ENCODE measurements around the gene DNAAF5.
"Not testable (repeated sequence)": the region's sequence is repeated elsewhere in the genome, so short reads cannot be mapped to it uniquely, and the experiment has no call there.

DNAAF5 gene

DNA sequence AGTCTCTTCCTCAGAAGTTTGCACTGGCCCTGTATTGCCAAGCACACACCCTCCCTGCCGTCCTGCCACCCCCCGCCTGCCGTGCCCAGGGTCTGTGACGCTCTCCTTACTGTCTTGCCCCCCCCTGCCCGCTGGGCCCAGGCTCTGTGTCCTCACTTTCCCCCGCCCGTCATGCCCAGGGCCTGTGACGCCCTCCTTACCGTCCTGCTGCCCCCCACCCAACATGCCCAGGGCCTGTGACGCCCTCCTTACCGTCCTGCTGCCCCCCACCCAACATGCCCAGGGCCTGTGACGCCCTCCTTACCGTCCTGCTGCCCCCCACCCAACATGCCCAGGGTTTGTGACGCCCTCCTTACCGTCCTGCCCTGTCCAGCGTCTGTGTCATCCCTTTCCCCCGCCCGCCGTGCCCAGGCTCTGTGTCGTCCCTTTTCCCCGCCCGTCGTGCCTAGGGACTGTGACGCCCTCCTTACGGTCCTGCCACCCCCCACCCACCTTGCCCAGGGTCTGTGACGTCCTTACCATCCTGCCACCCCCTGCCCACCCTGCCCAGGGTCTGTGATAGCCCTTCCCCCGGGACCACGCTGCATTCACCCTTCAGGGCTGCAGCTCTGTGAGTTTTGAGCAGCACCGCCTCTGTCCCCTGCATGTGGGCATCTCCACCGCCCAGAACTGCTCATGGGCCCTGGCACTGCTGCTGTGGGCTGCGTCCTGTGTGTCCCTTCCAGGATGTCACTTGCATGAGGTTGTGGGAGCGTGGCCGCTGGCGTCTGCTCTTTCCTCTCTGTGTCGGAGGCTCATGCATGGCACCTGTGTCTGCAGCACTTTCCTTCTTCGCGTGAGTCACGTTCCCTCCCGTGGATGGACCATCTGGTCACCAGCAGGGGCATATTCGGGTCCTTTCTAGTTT is 19.9 kb downstream of the DNAAF5 start:
- no peak for DNase-seq (ENCODE audit: low read depth in 1 of 2, low spot score in 1 of 2)

GRCh38 chr7:747186-747585 is 20.7 kb downstream of the DNAAF5 start:
- no peak for DNase-seq (ENCODE audit: low read depth in 1 of 2, low spot score in 1 of 2)

DNA sequence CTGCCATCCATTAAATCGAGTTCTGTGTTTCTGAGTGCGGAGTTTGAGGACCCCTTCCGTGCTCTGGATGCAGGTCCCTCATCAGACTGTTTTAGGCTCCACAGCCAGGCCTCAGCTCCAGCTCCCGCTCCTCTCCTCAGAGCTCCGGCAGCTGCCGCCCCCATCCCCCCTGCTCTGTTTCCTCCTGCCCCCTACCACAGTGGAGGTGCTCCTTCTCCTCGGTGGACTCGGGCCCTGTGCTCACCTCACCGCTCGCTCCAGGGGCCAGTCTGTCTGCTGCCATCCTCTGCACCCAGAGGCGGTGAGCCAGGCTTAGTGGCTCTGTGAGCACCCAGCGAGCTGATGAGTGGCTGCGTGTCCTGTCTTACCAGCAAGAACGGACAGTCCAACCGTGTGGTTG is 21.9 kb downstream of the DNAAF5 start:
- DNase-seq (ENCODE audit: low read depth in 1 of 2, low spot score in 1 of 2) = no peak

GRCh38 chr7:749140-749551 is 22.6 kb downstream of the DNAAF5 start:
- DNase-seq (ENCODE audit: low read depth in 1 of 2, low spot score in 1 of 2) = no peak

GRCh38 chr7:750111-750905 is 23.8 kb downstream of the DNAAF5 start:
- no peak for DNase-seq (ENCODE audit: low read depth in 1 of 2, low spot score in 1 of 2)

DNA sequence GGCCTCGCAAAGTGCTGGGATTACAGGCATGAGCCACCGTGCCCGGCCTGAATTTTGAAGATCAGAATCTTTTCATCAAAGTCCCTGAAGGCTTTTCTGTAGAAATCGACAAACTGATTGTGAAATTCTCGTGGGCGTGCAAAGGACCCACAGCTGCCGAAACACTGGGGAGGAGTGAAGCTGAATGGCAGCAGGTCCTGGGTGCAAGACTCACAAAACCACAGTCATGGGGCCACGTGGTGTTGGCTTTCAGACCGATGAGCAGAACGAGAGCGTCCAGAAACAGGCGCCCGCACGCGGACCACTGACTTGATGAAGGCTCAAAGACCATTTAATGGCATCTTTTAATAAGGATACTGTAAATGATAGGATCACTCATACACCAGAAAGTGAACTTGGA is 25.3 kb downstream of the DNAAF5 start:
- no peak for DNase-seq (ENCODE audit: low read depth in 1 of 2, low spot score in 1 of 2)

- DNase-seq (ENCODE audit: low read depth in 1 of 2, low spot score in 1 of 2) = not testable (repeated sequence)
Observed at GRCh38 chr7:752256-752655, 25.8 kb downstream of the DNAAF5 start.

GRCh38 chr7:753190-753589 is 26.7 kb downstream of the DNAAF5 start:
- no peak for DNase-seq (ENCODE audit: low read depth in 1 of 2, low spot score in 1 of 2)

DNA sequence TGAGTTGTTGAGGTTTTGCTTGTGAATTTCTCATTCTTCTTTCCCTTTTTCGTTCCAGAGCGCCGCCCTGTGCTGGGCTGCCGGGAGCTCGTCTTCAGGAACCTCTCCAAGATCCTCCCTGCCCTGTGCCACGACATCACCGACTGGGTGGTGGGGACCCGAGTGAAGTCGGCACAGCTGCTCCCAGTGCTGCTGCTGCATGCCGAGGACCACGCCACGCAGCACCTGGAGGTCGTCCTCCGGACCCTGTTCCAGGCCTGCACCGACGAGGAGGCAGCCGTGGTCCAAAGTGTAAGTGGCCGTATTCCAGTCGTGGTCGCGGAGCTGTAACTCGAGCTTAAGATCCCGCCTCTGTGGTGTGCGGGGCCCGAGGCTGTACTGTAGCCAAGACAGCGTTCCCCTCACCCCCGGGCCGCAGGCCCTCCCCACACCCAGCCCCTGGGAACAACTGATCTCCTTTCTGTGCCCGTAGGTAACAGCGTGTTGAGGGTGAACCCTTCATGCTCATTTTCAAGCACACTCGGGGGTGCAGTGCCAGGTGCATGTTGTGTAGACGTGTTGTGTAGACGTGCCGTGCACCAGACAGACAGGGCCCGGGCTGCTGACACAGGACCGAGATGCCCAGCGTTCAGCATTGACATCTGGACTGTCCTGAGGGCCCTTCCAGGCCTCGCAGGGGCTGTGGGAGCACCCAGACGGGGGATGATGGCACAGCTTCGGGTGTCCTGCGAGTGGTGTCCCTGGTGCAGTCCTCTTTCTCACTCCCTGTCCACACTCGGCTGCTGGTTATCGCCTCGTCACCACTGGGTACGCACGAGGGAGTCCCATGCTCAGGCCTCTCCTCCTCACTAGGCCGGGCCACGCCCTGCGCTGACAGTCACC is 28.3 kb downstream of the DNAAF5 start:
- DNase-seq (ENCODE audit: low read depth in 1 of 2, low spot score in 1 of 2) = no peak

DNA sequence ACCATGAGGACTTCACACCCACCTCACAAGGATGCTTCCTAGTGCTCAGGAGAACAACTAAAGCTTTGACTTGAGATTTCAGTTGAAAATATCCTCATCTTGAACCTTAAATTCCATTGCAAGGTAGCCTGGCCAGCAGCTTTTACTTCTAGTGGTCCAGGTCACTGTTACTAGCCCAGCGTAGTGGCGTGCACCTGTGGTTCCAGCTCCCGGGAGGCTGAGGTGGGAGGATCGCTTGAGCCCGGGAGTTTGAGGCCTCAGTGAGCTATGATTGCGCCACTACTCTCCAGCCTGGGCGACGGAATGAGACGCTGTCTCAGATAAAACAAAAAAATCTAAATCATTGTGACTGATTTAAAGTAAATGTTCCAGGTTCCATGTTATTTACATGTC is 28.9 kb downstream of the DNAAF5 start:
- no peak for DNase-seq (ENCODE audit: low read depth in 1 of 2, low spot score in 1 of 2)

DNA sequence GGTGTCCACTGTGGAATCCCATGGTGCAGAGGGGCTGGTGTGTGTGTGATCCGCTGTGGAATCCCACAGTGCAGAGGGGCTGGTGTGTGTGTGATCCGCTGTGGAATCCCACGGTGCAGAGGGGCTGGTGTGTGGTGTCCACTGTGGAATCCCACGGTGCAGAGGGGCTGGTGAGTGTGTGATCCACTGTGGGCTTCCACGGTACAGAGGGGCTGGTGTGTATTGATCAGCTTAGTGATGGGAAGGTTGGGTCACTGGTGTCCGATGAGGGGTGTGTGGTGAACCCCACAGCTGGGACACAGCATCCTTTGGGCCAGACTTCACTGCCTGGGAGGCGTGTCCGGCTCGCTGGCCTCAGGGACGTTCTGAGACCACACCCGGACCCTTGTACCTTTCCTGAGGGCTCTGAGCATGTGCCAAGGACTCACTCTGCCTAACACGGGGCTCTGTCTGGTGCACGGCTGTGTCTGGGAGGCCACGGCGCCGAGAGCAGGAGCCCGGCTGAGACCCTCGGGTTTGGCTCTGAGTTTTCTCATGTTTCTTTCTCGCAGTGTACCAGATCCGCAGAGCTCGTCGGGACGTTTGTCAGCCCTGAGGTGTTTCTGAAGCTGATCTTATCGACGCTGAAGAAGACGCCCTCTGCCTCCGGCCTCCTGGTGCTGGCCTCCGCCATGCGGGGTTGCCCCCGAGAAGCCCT is 29.9 kb downstream of the DNAAF5 start:
- no peak for DNase-seq (ENCODE audit: low read depth in 1 of 2, low spot score in 1 of 2)

DNA sequence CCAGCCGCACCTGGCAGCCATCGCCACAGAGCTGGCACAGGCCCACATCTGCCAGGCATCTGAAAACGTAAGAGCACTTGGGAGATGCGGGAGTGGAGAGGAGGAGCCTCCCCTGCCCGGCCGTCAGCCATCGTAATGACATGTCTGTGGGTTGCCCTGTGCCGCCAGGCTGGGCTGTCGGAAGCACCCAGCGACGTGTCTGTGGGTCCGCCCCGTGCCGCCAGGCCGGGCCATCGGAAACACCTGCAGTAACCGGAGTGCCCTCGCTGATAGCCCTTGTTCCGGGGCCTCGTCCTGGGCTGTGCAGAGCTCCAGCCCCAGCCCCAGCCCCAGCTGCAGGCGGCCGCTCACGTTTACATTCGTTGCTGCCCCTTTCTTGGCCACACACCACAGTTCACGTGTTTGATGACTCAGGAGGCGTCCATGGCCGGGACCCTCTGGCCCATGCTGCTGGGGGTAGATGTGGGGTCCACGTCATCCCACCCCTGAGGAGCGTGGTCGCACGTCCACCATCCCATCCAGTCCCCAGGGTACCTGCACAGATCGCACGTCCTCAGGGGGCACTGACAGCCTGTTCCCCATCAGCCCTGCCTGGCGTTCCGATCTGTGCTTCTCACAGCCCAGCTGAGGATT is 30.5 kb downstream of the DNAAF5 start:
- DNase-seq (ENCODE audit: low read depth in 1 of 2, low spot score in 1 of 2) = no peak

DNA sequence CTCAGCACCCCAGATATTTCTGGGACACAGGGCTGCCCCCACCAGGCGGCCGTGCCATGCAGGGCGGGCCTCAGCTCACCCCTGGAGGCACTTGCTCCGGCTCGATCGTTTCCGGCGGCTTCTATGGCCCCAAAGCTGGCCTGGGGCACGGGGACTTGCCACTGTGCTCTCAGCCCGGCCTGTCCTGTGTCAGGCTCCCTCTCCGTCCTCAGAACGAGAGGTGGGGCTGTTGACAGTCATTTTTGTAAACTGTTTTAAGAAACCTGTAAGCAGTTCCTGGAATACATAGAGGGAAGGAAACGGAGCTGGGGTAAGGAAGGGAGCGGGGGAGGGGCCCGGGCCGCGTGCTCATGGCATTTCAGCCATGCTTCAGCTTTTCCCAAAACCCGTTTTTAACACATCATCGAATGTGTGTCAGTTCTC is 31.3 kb downstream of the DNAAF5 start:
- no peak for DNase-seq (ENCODE audit: low read depth in 1 of 2, low spot score in 1 of 2)

GRCh38 chr7:759569-759968 is 33.1 kb downstream of the DNAAF5 start:
- DNase-seq (ENCODE audit: low read depth in 1 of 2, low spot score in 1 of 2) = no peak

- no peak for DNase-seq (ENCODE audit: low read depth in 1 of 2, low spot score in 1 of 2)
Observed at GRCh38 chr7:760006-760405, 33.5 kb downstream of the DNAAF5 start.

DNA sequence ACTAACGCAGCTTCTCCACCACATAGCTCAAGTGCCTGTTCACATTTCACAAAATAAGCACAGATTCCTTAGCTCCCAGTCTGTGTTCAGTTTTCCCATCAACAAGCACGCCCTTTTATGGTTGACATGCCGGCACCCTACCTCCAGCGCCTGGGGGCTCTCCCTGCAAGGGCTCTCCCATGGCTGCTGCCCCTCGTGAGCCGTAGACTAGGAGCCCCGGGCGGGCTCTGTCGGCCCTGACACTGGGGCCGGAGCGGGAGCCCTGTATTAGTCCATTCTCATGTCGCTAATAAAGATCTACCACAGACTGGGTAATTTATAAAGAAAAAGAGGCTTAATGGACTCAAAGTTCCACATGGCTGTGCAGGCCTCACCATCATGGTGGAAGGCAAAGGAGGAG is 34.6 kb downstream of the DNAAF5 start:
- no peak for DNase-seq (ENCODE audit: low read depth in 1 of 2, low spot score in 1 of 2)

DNA sequence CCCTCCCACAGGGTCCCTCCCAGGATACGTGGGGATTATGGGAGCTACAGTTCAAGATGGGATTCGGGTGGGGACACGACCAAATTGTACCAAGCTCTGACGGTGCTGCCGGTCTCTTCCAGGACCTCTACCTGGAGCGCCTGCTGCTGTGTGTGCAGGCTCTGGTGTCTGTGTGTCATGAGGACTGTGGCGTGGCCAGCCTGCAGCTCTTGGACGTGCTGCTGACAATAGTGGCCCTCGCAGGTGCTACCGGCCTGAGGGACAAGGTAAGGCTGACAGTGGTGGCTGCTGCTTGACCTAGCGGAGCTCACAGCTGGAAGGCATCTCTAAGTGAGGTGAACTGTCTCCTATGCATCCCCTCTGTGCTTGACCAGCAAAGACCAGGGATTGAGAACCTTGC is 35.1 kb downstream of the DNAAF5 start:
- DNase-seq (ENCODE audit: low read depth in 1 of 2, low spot score in 1 of 2) = no peak

- no peak for DNase-seq (ENCODE audit: low read depth in 1 of 2, low spot score in 1 of 2)
Observed at GRCh38 chr7:762885-763284, 36.4 kb downstream of the DNAAF5 start.

DNA sequence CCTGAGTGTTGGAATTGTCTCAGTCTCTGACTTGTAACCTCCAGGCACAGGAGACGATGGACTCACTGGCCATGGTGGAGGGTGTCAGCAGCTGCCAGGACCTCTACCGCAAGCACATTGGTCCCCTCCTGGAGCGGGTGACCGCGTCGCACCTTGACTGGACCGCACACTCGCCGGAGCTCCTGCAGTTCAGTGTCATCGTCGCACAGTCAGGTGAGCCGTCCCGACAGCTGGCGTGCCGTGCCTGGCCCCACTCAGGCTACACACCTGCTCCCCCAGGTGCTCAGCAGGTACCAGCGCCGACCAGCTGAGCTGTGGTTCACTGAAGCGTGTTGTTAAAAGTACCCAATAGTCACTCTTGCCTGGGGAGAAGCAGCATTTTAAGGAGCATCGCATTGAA is 37.3 kb downstream of the DNAAF5 start:
- no peak for DNase-seq (ENCODE audit: low read depth in 1 of 2, low spot score in 1 of 2)

GRCh38 chr7:765383-765782 is 38.9 kb downstream of the DNAAF5 start:
- no peak for DNase-seq (ENCODE audit: low read depth in 1 of 2, low spot score in 1 of 2)

Measured in activated T-helper 1 cell treated with anti-CD3 and anti-CD28 coated beads, Interleukin-2, amount 50 U/mL, for 16 hours (primary cell).